Suprapubic skin (tissue), 4 donors: ENCODE measurements around the gene PDE4D.

Source experiments
- CTCF ChIP-seq, 2 donors: fragments of 200-600 bp in 1 of 2; fragments of 450-650 bp in 1 of 2; sonication (generic) in 1 of 2; IDR thresholded peaks; one replicate each; pipeline ENCODE4 v1.5.1; 2016 to 2019; ENCODE audit warnings: antibody characterized with exemption in 2 of 2, mild to moderate bottlenecking in 1 of 2, moderate library complexity in 1 of 2
- EP300 ChIP-seq: sonication (generic); formaldehyde crosslinking; IDR thresholded peaks from one replicate; pipeline ENCODE4 v1.6.1; 2017; ENCODE audit warnings: antibody characterized with exemption
- POLR2A ChIP-seq, 2 donors: fragments of 450-650 bp; IDR thresholded peaks; one replicate each; pipeline ENCODE4 v1.6.1; 2017; ENCODE audit warnings: antibody characterized with exemption in 2 of 2, mild to moderate bottlenecking in 2 of 2, moderate library complexity in 2 of 2
- POLR2AphosphoS5 ChIP-seq, 3 donors: sonication (generic); formaldehyde crosslinking; IDR thresholded peaks; one replicate each; pipeline ENCODE4 v1.6.1; 2017; ENCODE audit warnings: antibody characterized with exemption in 3 of 3

- TF ChIP-seq CTCF (IDR thresholded peaks at IDR 0.05) (peak; percentile 76 to 88), POLR2A (IDR thresholded peaks at IDR 0.05) (no peak), EP300 (no peak), POLR2AphosphoS5 (IDR thresholded peaks at IDR 0.05) (no peak)
Measured at GRCh38 chr5:59810041-59810440, 83.5 kb downstream of the PDE4D start.
